Measurements from ENCODE around the gene FXYD7.
"Not testable (repeated sequence)": the region's sequence is repeated elsewhere in the genome, so short reads cannot be mapped to it uniquely, and the experiment has no call there.

FXYD7 gene

GRCh38 chr19:35124098-35125060 lies 18.7 kb upstream of the FXYD7 start:
- peak overlapping the region; percentile 60 for H3K4me3 ChIP-seq (ENCODE audit: low read depth, low read length)
- TF ChIP-seq, protein P1, sequence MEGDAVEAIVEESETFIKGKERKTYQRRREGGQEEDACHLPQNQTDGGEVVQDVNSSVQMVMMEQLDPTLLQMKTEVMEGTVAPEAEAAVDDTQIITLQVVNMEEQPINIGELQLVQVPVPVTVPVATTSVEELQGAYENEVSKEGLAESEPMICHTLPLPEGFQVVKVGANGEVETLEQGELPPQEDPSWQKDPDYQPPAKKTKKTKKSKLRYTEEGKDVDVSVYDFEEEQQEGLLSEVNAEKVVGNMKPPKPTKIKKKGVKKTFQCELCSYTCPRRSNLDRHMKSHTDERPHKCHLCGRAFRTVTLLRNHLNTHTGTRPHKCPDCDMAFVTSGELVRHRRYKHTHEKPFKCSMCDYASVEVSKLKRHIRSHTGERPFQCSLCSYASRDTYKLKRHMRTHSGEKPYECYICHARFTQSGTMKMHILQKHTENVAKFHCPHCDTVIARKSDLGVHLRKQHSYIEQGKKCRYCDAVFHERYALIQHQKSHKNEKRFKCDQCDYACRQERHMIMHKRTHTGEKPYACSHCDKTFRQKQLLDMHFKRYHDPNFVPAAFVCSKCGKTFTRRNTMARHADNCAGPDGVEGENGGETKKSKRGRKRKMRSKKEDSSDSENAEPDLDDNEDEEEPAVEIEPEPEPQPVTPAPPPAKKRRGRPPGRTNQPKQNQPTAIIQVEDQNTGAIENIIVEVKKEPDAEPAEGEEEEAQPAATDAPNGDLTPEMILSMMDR (IDR thresholded peaks at IDR 0.05; ENCODE audit: low read depth, low read length): no peak

- H3K4me3 ChIP-seq (ENCODE audit: low read depth, low read length): no peak overlapping the region
- TF ChIP-seq, protein P1 (IDR thresholded peaks at IDR 0.05; ENCODE audit: low read depth, low read length): no peak
Measured at GRCh38 chr19:35125270-35125717, 17.8 kb upstream of the FXYD7 start.

GRCh38 chr19:35125749-35126623 lies 17.1 kb upstream of the FXYD7 start:
- H3K4me3 ChIP-seq (ENCODE audit: low read depth, low read length): no peak overlapping the region
- TF ChIP-seq, protein P1 (IDR thresholded peaks at IDR 0.05; ENCODE audit: low read depth, low read length): no peak

- TF ChIP-seq, protein P1 (IDR thresholded peaks at IDR 0.05; ENCODE audit: low read depth, low read length): no peak
Measured at GRCh38 chr19:35126624-35126959, 16.5 kb upstream of the FXYD7 start.

DNA sequence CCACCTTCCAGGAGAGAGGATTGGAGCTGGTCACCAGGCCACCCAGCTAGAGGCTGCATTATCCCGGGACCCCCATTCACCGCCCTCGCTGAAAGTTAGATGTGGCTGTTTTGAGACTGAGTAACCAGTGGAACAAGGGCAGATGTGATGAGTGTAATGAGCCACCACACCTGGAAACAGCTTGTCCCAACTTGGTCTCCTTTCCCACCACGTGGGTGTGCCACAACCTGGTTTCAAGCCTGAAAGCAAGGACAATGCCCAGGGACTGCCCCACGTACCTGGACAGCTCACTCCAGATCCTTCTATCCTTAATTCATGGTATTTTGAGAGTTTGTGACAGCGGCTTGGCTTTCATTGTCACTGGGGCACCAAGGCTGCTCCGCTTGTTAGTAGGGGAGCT lies 15.2 kb upstream of the FXYD7 start:
- no peak overlapping the region for H3K4me3 ChIP-seq (ENCODE audit: low read depth, low read length)
- TF ChIP-seq, protein P1 (IDR thresholded peaks at IDR 0.05; ENCODE audit: low read depth, low read length): no peak

More at GRCh38 chr19:35126624-35126959, 16.5 kb upstream of the FXYD7 start:
- no peak overlapping the region for H3K4me3 ChIP-seq (ENCODE audit: low read depth, low read length)

DNA sequence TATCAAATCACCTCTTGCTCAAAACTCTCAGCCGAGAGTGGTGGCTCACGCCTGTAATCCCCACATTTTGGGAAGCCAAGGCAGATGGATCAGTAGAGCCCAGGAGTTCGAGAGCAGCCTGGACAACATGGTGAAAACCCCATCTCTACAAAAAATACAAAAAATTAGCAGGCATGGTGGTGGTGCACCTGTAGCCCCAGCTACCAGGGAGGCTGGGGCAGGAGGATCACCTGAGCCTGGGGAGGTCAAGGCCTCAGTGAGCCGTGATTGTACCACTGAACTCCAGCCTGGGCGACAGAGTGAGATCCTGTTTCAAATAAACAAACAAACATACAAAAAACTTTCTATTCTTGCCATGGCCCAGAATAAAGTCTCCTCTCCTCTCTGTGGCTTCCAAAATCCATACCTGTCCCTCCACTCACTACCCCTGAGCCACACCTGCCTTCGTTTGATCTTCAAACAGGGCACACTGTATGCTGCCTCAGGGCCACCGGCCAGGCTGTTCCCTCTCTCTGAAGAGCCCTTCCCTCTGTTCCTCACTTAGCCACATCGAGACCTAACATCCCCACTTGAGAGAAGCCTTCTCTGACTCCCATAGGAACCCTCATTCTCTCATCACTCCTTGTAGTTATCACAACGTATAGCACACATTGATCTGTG lies 14.5 kb upstream of the FXYD7 start:
- TF ChIP-seq, protein P1 (IDR thresholded peaks at IDR 0.05; ENCODE audit: low read depth, low read length): no peak
- no peak overlapping the region for H3K4me3 ChIP-seq (ENCODE audit: low read depth, low read length)

DNA sequence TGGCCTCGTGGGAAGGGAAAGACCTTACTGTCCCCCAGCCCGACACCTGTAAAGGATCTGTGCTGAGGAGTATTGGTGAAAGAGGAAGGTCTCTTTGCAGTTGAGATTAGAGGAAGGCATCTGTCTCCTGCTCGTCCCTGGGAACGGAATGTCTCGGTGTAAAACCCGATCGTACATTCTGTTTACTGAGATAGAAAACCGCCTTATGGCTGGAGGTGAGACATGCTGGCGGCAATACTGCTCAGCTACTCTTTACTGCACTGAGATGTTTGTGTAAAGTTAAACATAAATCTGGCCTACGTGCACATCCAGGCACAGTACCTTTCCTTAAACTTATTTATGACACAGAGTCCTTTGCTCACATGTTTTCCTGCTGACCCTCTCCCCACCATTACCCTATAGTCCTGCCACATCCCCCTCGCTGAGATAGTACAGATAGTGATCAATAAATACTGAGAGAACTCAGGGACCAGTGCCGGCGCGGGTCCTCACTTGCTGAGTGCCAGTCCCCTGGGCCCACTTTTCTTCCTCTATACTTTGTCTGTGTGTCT lies 13.3 kb upstream of the FXYD7 start:
- not testable (repeated sequence) for H3K4me3 ChIP-seq (ENCODE audit: low read depth, low read length)

All from WI38 (cell line).